ENCODE data around the gene PRSS8.

The PRSS8 gene

DNA sequence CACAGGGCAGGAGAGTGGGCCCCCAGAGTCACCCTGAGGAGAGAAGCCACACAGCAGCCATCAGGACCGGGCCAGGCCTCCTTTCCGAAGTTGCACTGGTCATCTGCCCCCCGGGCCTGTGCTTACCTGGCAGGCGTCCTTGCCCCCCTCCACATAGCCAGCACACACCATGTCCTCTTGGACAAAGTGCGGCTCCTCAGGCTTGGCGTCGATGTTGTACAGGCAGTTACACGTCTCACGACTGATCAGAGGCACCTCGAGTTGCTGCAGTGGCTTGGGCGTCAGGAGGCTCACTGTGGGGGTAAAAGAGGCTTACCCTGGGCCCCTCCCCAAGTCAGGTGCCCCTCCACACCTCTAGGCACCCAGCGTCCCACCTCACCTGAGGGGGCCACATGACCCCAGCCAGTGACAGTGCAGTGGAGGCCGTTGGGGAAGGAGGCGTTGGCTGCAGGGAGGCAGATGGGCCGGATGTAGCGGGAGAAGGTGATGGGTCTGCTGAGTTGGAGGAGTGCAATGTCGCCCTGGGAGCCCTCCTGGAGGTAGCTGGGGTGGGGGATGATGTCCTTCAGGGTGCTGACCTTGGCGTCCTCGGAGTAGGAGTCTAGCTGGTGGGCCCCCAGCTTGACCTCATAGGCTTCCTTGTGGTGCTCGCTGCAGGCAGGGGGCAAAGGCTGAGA lies 3.1 kb downstream of the PRSS8 start:
- no peaks in the 10 kb centered on the region for H3K36me3 ChIP-seq (ENCODE audit: low read length)
- no peaks in the 10 kb centered on the region for H4K20me1 ChIP-seq (ENCODE audit: low read depth, low read length)
- H3K79me2 ChIP-seq (ENCODE audit: insufficient read depth, low read length): no peaks in the 10 kb centered on the region
- H3K27ac ChIP-seq (ENCODE audit: low read depth, low read length): no peak overlapping the region
- no peaks in the 10 kb centered on the region for H3K9me3 ChIP-seq (ENCODE audit: insufficient read depth, low read length)
- H3K27me3 ChIP-seq (ENCODE audit: low read length): no peaks in the 10 kb centered on the region
- no peak overlapping the region for H3K4me2 ChIP-seq (ENCODE audit: low read depth, low read length, poor library complexity, severe bottlenecking)
- H3K4me3 ChIP-seq (ENCODE audit: insufficient read depth, low read length, poor library complexity, severe bottlenecking): no peak overlapping the region
- H3K9ac ChIP-seq (ENCODE audit: low read length): no peak overlapping the region
- no peaks in the 10 kb centered on the region for H3F3A ChIP-seq (ENCODE audit: insufficient read depth)
- no peaks in the 10 kb centered on the region for H3K9me2 ChIP-seq (replicated peaks; ENCODE audit: insufficient read depth, low read length)
- no peak overlapping the region for H2AFZ ChIP-seq (ENCODE audit: low read depth, low read length, severe bottlenecking)
- TF ChIP-seq, protein P1, sequence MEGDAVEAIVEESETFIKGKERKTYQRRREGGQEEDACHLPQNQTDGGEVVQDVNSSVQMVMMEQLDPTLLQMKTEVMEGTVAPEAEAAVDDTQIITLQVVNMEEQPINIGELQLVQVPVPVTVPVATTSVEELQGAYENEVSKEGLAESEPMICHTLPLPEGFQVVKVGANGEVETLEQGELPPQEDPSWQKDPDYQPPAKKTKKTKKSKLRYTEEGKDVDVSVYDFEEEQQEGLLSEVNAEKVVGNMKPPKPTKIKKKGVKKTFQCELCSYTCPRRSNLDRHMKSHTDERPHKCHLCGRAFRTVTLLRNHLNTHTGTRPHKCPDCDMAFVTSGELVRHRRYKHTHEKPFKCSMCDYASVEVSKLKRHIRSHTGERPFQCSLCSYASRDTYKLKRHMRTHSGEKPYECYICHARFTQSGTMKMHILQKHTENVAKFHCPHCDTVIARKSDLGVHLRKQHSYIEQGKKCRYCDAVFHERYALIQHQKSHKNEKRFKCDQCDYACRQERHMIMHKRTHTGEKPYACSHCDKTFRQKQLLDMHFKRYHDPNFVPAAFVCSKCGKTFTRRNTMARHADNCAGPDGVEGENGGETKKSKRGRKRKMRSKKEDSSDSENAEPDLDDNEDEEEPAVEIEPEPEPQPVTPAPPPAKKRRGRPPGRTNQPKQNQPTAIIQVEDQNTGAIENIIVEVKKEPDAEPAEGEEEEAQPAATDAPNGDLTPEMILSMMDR (IDR thresholded peaks at IDR 0.05; ENCODE audit: insufficient read depth, low read length, poor library complexity, severe bottlenecking): no peak
- TF ChIP-seq EZH2phosphoT487 (conservative IDR thresholded peaks at IDR 0.05; ENCODE audit: low read length): no peak

DNA sequence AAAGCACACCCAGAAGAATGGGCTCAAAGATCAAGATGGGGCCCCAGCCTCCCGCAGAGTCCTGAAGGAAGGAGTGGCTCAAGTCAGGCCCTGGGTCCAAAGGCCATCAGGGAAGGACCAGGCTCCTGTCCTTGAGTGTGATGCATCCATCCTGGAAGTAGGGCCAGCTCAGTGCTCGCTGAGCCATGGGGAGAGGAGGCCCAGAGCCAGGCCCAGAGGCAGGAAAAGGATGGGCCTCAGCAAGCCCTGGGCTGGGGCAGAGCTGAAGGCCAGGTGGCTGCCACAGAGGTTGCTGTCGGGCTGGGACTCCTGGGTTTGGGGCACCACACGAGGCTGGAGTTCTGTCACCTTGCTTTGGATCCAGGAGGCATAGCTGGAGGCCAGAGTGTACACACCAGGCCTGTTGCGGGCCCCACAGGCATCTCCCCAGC lies 3.7 kb downstream of the PRSS8 start:
- Histone ChIP-seq H3K9me2 (replicated peaks; ENCODE audit: insufficient read depth, low read length) (no peaks in the 10 kb centered on the region), H3F3A (ENCODE audit: insufficient read depth) (no peaks in the 10 kb centered on the region), H3K79me2 (ENCODE audit: insufficient read depth, low read length) (no peaks in the 10 kb centered on the region), H3K4me3 (ENCODE audit: insufficient read depth, low read length, poor library complexity, severe bottlenecking) (no peak overlapping the region), H3K9ac (ENCODE audit: low read length) (no peak overlapping the region), H3K27me3 (ENCODE audit: low read length) (no peaks in the 10 kb centered on the region), H3K36me3 (ENCODE audit: low read length) (no peaks in the 10 kb centered on the region), H4K20me1 (ENCODE audit: low read depth, low read length) (no peaks in the 10 kb centered on the region), H3K4me2 (ENCODE audit: low read depth, low read length, poor library complexity, severe bottlenecking) (no peak overlapping the region), H3K27ac (ENCODE audit: low read depth, low read length) (no peak overlapping the region), H2AFZ (ENCODE audit: low read depth, low read length, severe bottlenecking) (no peak overlapping the region), H3K9me3 (ENCODE audit: insufficient read depth, low read length) (no peaks in the 10 kb centered on the region)
- TF ChIP-seq EZH2phosphoT487 (conservative IDR thresholded peaks at IDR 0.05; ENCODE audit: low read length): no peak
- TF ChIP-seq, protein P1 (IDR thresholded peaks at IDR 0.05; ENCODE audit: insufficient read depth, low read length, poor library complexity, severe bottlenecking): no peak

DNA sequence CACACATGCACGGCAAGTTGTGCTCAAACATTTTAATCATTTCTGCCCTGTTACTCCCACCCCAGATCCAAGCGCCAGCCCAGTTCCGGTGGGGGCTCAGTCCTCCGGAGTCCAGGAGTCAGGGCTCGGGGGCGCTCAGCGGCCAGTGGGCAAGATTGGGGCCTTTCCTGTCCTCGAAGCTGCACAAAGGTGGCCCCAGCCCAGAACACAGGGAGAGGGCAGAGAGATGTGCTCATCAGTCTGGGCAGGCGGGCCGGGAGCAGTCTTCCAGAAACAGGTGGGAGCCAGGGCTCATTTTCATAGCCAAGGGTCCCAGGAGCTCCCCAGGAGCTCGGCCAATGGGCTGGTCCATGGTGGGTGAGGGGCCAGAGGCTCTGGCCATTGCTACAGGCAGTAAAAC lies 4.1 kb downstream of the PRSS8 start:
- Histone ChIP-seq H3F3A (ENCODE audit: insufficient read depth) (no peaks in the 10 kb centered on the region), H3K9ac (ENCODE audit: low read length) (no peak overlapping the region)
- TF ChIP-seq EZH2phosphoT487 (conservative IDR thresholded peaks at IDR 0.05; ENCODE audit: low read length): no peak

DNA sequence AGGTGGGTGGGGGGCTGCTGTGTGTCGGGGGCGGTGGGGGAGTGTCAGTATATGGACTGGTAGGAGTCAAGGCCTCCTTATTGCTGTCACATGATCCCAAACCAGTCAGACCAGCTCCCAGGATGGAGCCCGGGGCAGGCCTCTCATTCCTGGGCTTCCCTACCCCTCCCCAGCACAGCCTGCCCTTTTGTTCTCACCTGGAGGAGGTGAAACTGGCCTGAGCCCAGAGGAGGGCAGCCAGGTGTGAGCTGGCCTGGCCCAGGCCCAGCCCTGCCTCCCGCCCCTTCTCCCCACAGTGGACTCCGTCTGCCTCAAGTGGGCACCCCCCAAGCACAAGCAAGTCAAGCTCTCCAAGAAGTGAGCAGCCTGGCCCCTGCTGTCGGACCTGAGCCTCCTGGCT lies 4.6 kb downstream of the PRSS8 start:
- Histone ChIP-seq H3K9me2 (replicated peaks; ENCODE audit: insufficient read depth, low read length) (no peaks in the 10 kb centered on the region), H3K9me3 (ENCODE audit: insufficient read depth, low read length) (no peaks in the 10 kb centered on the region), H3K9ac (ENCODE audit: low read length) (no peak overlapping the region), H2AFZ (ENCODE audit: low read depth, low read length, severe bottlenecking) (no peak overlapping the region), H3K4me3 (ENCODE audit: insufficient read depth, low read length, poor library complexity, severe bottlenecking) (no peak overlapping the region), H3K4me2 (ENCODE audit: low read depth, low read length, poor library complexity, severe bottlenecking) (no peak overlapping the region), H3K27ac (ENCODE audit: low read depth, low read length) (no peak overlapping the region), H3K27me3 (ENCODE audit: low read length) (no peaks in the 10 kb centered on the region), H3F3A (ENCODE audit: insufficient read depth) (no peaks in the 10 kb centered on the region), H4K20me1 (ENCODE audit: low read depth, low read length) (no peaks in the 10 kb centered on the region), H3K36me3 (ENCODE audit: low read length) (no peaks in the 10 kb centered on the region), H3K79me2 (ENCODE audit: insufficient read depth, low read length) (no peaks in the 10 kb centered on the region)
- TF ChIP-seq EZH2phosphoT487 (conservative IDR thresholded peaks at IDR 0.05; ENCODE audit: low read length): no peak
- TF ChIP-seq, protein P1 (IDR thresholded peaks at IDR 0.05; ENCODE audit: insufficient read depth, low read length, poor library complexity, severe bottlenecking): no peak

More for the DNA sequence above, 4.1 kb downstream of the PRSS8 start:
- H3K27ac ChIP-seq (ENCODE audit: low read depth, low read length): no peak overlapping the region
- no peaks in the 10 kb centered on the region for H3K9me2 ChIP-seq (replicated peaks; ENCODE audit: insufficient read depth, low read length)
- no peaks in the 10 kb centered on the region for H3K79me2 ChIP-seq (ENCODE audit: insufficient read depth, low read length)
- H3K36me3 ChIP-seq (ENCODE audit: low read length): no peaks in the 10 kb centered on the region
- H3K4me3 ChIP-seq (ENCODE audit: insufficient read depth, low read length, poor library complexity, severe bottlenecking): no peak overlapping the region
- H4K20me1 ChIP-seq (ENCODE audit: low read depth, low read length): no peaks in the 10 kb centered on the region
- no peak overlapping the region for H2AFZ ChIP-seq (ENCODE audit: low read depth, low read length, severe bottlenecking)
- H3K27me3 ChIP-seq (ENCODE audit: low read length): no peaks in the 10 kb centered on the region
- no peaks in the 10 kb centered on the region for H3K9me3 ChIP-seq (ENCODE audit: insufficient read depth, low read length)
- H3K4me2 ChIP-seq (ENCODE audit: low read depth, low read length, poor library complexity, severe bottlenecking): no peak overlapping the region
